Endothelial cell of umbilical vein (primary cell): ENCODE measurements around the gene GCSAML. TPM values are rescaled to one million over a fixed set of nuclear protein-coding genes. Genes with fewer than 3 reads are reported as not detected.

Experiments used
- BruUV-seq: library from RNA; stranded (reverse); fragments of 400-500 nt; replicated peaks from 2 replicates; lab custom pipeline; 2021; lab: Mats Ljungman, UMichigan
- CTCF ChIA-PET: fragments of 300-600, 350-600 bp; sonication (Branson Sonifier 250); formaldehyde crosslinking; loops from one replicate; lab custom pipeline; 2021; ENCODE audit warnings: antibody characterized with exemption, inconsistent platforms; lab: Charles Lee
- POLR2A ChIA-PET: fragments of 300-600, 350-600 bp; sonication (Branson Sonifier 250); formaldehyde crosslinking; loops from one replicate; lab custom pipeline; 2021; ENCODE audit warnings: antibody characterized with exemption, inconsistent platforms; lab: Charles Lee
- DNase-seq: peaks from one replicate; pipeline ENCODE4 v3.0.0-alpha.2; 2011; ENCODE audit warnings: low read depth, low spot score
- FAIRE-seq: peaks from 2 replicates; lab custom pipeline; 2011; peaks lifted over from hg19 to GRCh38; lab: Jason Lieb, UNC
- H2AFZ ChIP-seq: 2 replicates; pipeline ENCODE4 v1.6.0; 2012; ENCODE audit warnings: low read depth, low read length, control low read depth, inconsistent platforms
- H3K27ac ChIP-seq: 2 replicates; pipeline ENCODE4 v1.5.1; 2011; ENCODE audit warnings: low read depth, mild to moderate bottlenecking, control low read depth, low read length, moderate library complexity; ENCODE audit not compliant: insufficient read depth
- H3K27me3 ChIP-seq, 2 experiments: 2 replicates each; pipeline versions ENCODE4 v1.6.0 to v1.6.1; 2011; ENCODE audit warnings: low read length in 2 of 2, mixed read lengths in 1 of 2; ENCODE audit not compliant: control insufficient read depth in 2 of 2, insufficient read depth in 2 of 2
- H3K36me3 ChIP-seq, 2 experiments: 2 replicates in 1 of 2; 3 replicates in 1 of 2; pipeline ENCODE4 v1.5.1; 2011; ENCODE audit warnings: low read length in 2 of 2, mild to moderate bottlenecking in 1 of 2, moderate library complexity in 1 of 2; ENCODE audit not compliant: control insufficient read depth in 2 of 2, insufficient read depth in 2 of 2; ENCODE audit errors: extremely low read depth in 1 of 2
- H3K4me1 ChIP-seq: 3 replicates; pipeline ENCODE4 v1.5.1; 2011; ENCODE audit warnings: mild to moderate bottlenecking, low read length; ENCODE audit not compliant: control insufficient read depth, insufficient read depth; ENCODE audit errors: extremely low read depth
- H3K4me2 ChIP-seq: 2 replicates; pipeline ENCODE4 v1.6.1; 2011; ENCODE audit warnings: low read length, control low read depth, mixed read lengths; ENCODE audit not compliant: insufficient read depth
- H3K4me3 ChIP-seq, 3 experiments: fragments of 200-600 bp in 1 of 3; sonication (generic), shearing (Covaris generic) in 1 of 3; replicated peaks in 1 of 3; 2 replicates each; pipeline ENCODE4 v1.5.1; 2011 to 2016; ENCODE audit warnings: control low read depth in 3 of 3, low read length in 3 of 3, mild to moderate bottlenecking in 2 of 3, inconsistent platforms in 1 of 3, low read depth in 1 of 3, moderate library complexity in 1 of 3; ENCODE audit not compliant: insufficient read depth in 1 of 3
- H3K79me2 ChIP-seq: 2 replicates; pipeline ENCODE4 v1.6.0; 2012; ENCODE audit warnings: low read length, inconsistent platforms; ENCODE audit not compliant: control insufficient read depth, insufficient read depth
- H3K9ac ChIP-seq: replicated peaks from 2 replicates; pipeline ENCODE3; 2011; ENCODE audit warnings: low read length, control low read depth; ENCODE audit not compliant: insufficient read depth; ENCODE audit errors: extremely low read depth
- H3K9me1 ChIP-seq: replicated peaks from 3 replicates; pipeline ENCODE4 v1.6.0; 2011; ENCODE audit warnings: mild to moderate bottlenecking, low read length; ENCODE audit not compliant: control insufficient read depth, insufficient read depth; ENCODE audit errors: extremely low read depth
- H3K9me3 ChIP-seq: replicated peaks from 2 replicates; pipeline ENCODE4 v1.5.1; 2012; ENCODE audit warnings: low read length, inconsistent platforms; ENCODE audit not compliant: control insufficient read depth, insufficient read depth
- H4K20me1 ChIP-seq: replicated peaks from 2 replicates; pipeline ENCODE3; 2011; ENCODE audit warnings: mild to moderate bottlenecking, low read length; ENCODE audit not compliant: control insufficient read depth, insufficient read depth; ENCODE audit errors: extremely low read depth
- EZH2 ChIP-seq: IDR thresholded peaks from 2 replicates; pipeline ENCODE4 v1.6.1; 2012; ENCODE audit warnings: borderline replicate concordance, low read depth, mild to moderate bottlenecking, moderate library complexity, low read length, inconsistent platforms; ENCODE audit not compliant: severe bottlenecking
- FOS ChIP-seq: IDR thresholded peaks from 2 replicates; pipeline ENCODE4 v1.6.1; 2011; ENCODE audit warnings: mild to moderate bottlenecking, low read length, moderate library complexity, borderline replicate concordance; ENCODE audit not compliant: insufficient read depth
- GATA2 ChIP-seq: IDR thresholded peaks from 2 replicates; pipeline ENCODE4 v1.7.0; 2011; ENCODE audit warnings: low read depth, mild to moderate bottlenecking, moderate library complexity, mixed read lengths, low read length; ENCODE audit not compliant: insufficient read length, insufficient read depth
- JUN ChIP-seq: IDR thresholded peaks from 2 replicates; pipeline ENCODE4 v1.6.1; 2011; ENCODE audit warnings: borderline replicate concordance, low read depth; ENCODE audit not compliant: insufficient read length, insufficient read depth
- MYC ChIP-seq: IDR thresholded peaks from one replicate; pipeline ENCODE4 v1.6.1; 2011; ENCODE audit warnings: mild to moderate bottlenecking, low read depth, low read length
- POLR2A ChIP-seq: IDR thresholded peaks from 2 replicates; pipeline ENCODE4 v1.6.1; 2012; ENCODE audit warnings: low read depth, mild to moderate bottlenecking, control low read depth, low read length
- POLR2AphosphoS5 ChIP-seq: IDR thresholded peaks from 2 replicates; pipeline ENCODE4 v1.6.1; 2012; ENCODE audit warnings: low read depth, mild to moderate bottlenecking, control low read depth, low read length, moderate library complexity; ENCODE audit not compliant: insufficient read depth
- dilution Hi-C: fragments of 300-500 bp; cut with MboI; formaldehyde crosslinking; loops from one replicate; pipeline ENCODE4 v1.15.0; 2019; ENCODE audit warnings: low sequenced_read_pairs; ENCODE audit not compliant: extremely low pct_ligation_motif_present
- intact Hi-C: fragments of 100-400 bp; cut with micrococcal nuclease; formaldehyde crosslinking; loops from one replicate; pipeline ENCODE4 v1.10.0; 2022
- polyA plus RNA-seq, 4 experiments: library from polyadenylated mRNA; depleted of rRNA in 3 of 4; stranded (reverse) in 3 of 4; unstranded in 1 of 4; fragments of >200 nt; gene quantifications; 2 replicates each; pipeline versions ENCODE4 v1.2.1 to v1.2.3, GENCODE V29; 2011 to 2012; ENCODE audit warnings: missing spikeins in 1 of 4
- total RNA-seq: library from RNA; stranded (reverse); gene quantifications from 2 replicates; pipeline ENCODE4 v1.2.3, GENCODE V29; 2021
- TF ChIP-seq, protein P1 (sequence below): IDR thresholded peaks from 2 replicates; pipeline ENCODE4 v1.6.1; 2011; ENCODE audit not compliant: insufficient read depth, insufficient read length
- TF ChIP-seq, protein P2 (sequence below), 2 donors: IDR thresholded peaks; 1 replicate in 1 of 2; 2 replicates in 1 of 2; pipeline ENCODE4 v1.5.1; 2011; ENCODE audit warnings: low read length in 2 of 2, mild to moderate bottlenecking in 2 of 2, moderate library complexity in 2 of 2, control low read depth in 1 of 2, inconsistent platforms in 1 of 2, low read depth in 1 of 2; ENCODE audit not compliant: insufficient read depth in 1 of 2; ENCODE audit errors: extremely low read depth in 1 of 2

The GCSAML gene
- total and polyA plus RNA-seq, 2 donors (not counting 3 experiments of a cell fraction or from before 2014, with no cell fraction given): not detected

GRCh38 chr1:247562198-247562597, 13.3 kb downstream of the GCSAML start:
- no peaks in the 10 kb centered on the region for H3K27me3 ChIP-seq
- ChIA-PET POLR2A (no interaction called here), CTCF (no interaction called here)
- no peaks in the 10 kb centered on the region for H4K20me1 ChIP-seq
- no peak overlapping the region for H3K9ac ChIP-seq
- H3K4me2 ChIP-seq: no peak overlapping the region
- TF ChIP-seq POLR2A: no peak
- TF ChIP-seq, protein P1, sequence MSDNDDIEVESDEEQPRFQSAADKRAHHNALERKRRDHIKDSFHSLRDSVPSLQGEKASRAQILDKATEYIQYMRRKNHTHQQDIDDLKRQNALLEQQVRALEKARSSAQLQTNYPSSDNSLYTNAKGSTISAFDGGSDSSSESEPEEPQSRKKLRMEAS: no peak
- no peak for TF ChIP-seq POLR2AphosphoS5
- TF ChIP-seq MYC: no peak
- TF ChIP-seq FOS: no peak
- TF ChIP-seq GATA2: no peak
- TF ChIP-seq JUN: no peak
- TF ChIP-seq, protein P2, sequence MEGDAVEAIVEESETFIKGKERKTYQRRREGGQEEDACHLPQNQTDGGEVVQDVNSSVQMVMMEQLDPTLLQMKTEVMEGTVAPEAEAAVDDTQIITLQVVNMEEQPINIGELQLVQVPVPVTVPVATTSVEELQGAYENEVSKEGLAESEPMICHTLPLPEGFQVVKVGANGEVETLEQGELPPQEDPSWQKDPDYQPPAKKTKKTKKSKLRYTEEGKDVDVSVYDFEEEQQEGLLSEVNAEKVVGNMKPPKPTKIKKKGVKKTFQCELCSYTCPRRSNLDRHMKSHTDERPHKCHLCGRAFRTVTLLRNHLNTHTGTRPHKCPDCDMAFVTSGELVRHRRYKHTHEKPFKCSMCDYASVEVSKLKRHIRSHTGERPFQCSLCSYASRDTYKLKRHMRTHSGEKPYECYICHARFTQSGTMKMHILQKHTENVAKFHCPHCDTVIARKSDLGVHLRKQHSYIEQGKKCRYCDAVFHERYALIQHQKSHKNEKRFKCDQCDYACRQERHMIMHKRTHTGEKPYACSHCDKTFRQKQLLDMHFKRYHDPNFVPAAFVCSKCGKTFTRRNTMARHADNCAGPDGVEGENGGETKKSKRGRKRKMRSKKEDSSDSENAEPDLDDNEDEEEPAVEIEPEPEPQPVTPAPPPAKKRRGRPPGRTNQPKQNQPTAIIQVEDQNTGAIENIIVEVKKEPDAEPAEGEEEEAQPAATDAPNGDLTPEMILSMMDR (IDR thresholded peaks at IDR 0.05; ENCODE audit: extremely low read depth in 1 of 2, insufficient read depth in 1 of 2, low read depth in 1 of 2, low read length in 2 of 2): no peak
- TF ChIP-seq EZH2: no peak
- BruUV-seq: no TSS peak
- H3K36me3 ChIP-seq: no peaks in the 10 kb centered on the region
- peaks cover 1% of the 10 kb centered on the region for H3K9me3 ChIP-seq
- no peak overlapping the region for H3K27ac ChIP-seq
- FAIRE-seq: no peak
- DNase-seq: no peak
- H3K79me2 ChIP-seq: no peaks in the 10 kb centered on the region
- dilution Hi-C loops: no loop called here
- H2AFZ ChIP-seq: no peak overlapping the region
- intact Hi-C loops: no loop called here
- H3K9me1 ChIP-seq: no peaks in the 10 kb centered on the region
- no peak overlapping the region for H3K4me3 ChIP-seq
- H3K4me1 ChIP-seq: no peaks in the 10 kb centered on the region
